Keratinocyte (primary cell): ENCODE data around the gene RASA1.
A peak's percentile ranks its signal among the peaks of the same experiment; 100 is the strongest.

Experiments used
- EZH2 ChIP-seq: IDR thresholded peaks from one replicate; pipeline ENCODE4 v1.6.1; 2012; ENCODE audit warnings: inconsistent platforms, mild to moderate bottlenecking, low read length, moderate library complexity
- TF ChIP-seq, protein P1 (sequence below), 3 experiments: IDR thresholded peaks in 1 of 3; conservative IDR thresholded peaks in 1 of 3; optimal IDR thresholded peaks in 1 of 3; 2 replicates in 2 of 3; 3 replicates in 1 of 3; pipeline versions ENCODE3 to v1.5.1; 2011; ENCODE audit warnings: low read length in 3 of 3, mild to moderate bottlenecking in 3 of 3, moderate library complexity in 2 of 3, control low read depth in 1 of 3, inconsistent platforms in 1 of 3; ENCODE audit not compliant: insufficient read depth in 2 of 3; ENCODE audit errors: extremely low read depth in 1 of 3

DNA sequence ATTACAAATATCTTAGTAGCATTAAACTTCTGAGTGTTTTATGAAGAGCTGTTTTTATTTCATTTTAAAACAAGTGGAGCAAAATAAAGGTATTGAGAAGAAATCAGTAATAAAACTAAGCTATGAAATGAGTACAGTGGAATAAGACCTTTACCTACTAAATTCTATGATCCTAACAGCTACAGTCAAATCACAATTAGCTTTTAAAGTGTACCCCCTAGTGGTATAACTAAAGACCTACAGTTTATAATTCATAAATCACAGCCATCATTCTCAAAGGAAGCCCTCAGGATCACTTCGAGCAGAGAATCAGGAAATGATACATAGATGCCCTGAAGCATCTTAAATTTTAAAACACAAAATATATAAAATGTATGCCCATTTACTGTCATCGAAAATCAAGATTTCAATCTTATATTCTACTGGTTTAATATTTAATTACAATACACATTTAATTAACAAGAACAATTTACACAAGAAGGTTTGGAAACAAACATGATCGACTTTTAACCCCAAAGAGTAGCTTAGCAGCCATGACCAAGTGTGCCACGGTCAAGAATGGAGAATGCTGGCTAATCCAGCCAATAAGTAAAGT lies 132.7 kb downstream of the RASA1 start:
- TF ChIP-seq, protein P1, sequence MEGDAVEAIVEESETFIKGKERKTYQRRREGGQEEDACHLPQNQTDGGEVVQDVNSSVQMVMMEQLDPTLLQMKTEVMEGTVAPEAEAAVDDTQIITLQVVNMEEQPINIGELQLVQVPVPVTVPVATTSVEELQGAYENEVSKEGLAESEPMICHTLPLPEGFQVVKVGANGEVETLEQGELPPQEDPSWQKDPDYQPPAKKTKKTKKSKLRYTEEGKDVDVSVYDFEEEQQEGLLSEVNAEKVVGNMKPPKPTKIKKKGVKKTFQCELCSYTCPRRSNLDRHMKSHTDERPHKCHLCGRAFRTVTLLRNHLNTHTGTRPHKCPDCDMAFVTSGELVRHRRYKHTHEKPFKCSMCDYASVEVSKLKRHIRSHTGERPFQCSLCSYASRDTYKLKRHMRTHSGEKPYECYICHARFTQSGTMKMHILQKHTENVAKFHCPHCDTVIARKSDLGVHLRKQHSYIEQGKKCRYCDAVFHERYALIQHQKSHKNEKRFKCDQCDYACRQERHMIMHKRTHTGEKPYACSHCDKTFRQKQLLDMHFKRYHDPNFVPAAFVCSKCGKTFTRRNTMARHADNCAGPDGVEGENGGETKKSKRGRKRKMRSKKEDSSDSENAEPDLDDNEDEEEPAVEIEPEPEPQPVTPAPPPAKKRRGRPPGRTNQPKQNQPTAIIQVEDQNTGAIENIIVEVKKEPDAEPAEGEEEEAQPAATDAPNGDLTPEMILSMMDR (optimal IDR thresholded peaks at IDR 0.05 in 1 of 3, IDR thresholded peaks at IDR 0.05 in 1 of 3, conservative IDR thresholded peaks at IDR 0.05 in 1 of 3; ENCODE audit: extremely low read depth in 1 of 3, insufficient read depth in 2 of 3, low read length in 3 of 3), result peak in 1 of 3 experiments; percentile 35
- TF ChIP-seq EZH2, result no peak
